ENCODE measurements around the gene ZNF280D.

GRCh38 chr15:56639631-56640030 lies 93.7 kb downstream of the ZNF280D start:
- TF ChIP-seq OSR1 (CRISPR knock-in tag; IDR thresholded peaks at IDR 0.05): no peak
- no peak for TF ChIP-seq ZFP3 (CRISPR knock-in tag; IDR thresholded peaks at IDR 0.05)
- TF ChIP-seq BACH2 (CRISPR knock-in tag; IDR thresholded peaks at IDR 0.05; ENCODE audit: borderline replicate concordance): no peak
- no peak for TF ChIP-seq PATZ1 (CRISPR knock-in tag; IDR thresholded peaks at IDR 0.05; ENCODE audit: borderline replicate concordance)
- TF ChIP-seq ZFP30 (CRISPR knock-in tag; IDR thresholded peaks at IDR 0.05): no peak
- TF ChIP-seq GLIS3 (CRISPR knock-in tag; IDR thresholded peaks at IDR 0.05): no peak
- no peak for TF ChIP-seq CSDC2 (CRISPR knock-in tag; IDR thresholded peaks at IDR 0.05)
- no peak for TF ChIP-seq CSRNP3 (CRISPR knock-in tag; IDR thresholded peaks at IDR 0.05)
- TF ChIP-seq RARB (CRISPR knock-in tag; IDR thresholded peaks at IDR 0.05): no peak
